OCI-LY1 (cell line): ENCODE results near the gene COG8.

Source experiments
- H2AFZ ChIP-seq: fragments of 200-600 bp; sonication (generic), shearing (Covaris generic); 2 replicates; pipeline ENCODE4 v1.6.0; 2014; ENCODE audit warnings: antibody characterized with exemption, mild to moderate bottlenecking, low read length
- H3F3A ChIP-seq: fragments of 200-600 bp; sonication (generic), shearing (Covaris generic); 2 replicates; pipeline ENCODE4 v1.6.0; 2014; ENCODE audit warnings: mild to moderate bottlenecking, antibody characterized with exemption, low read length, moderate library complexity; ENCODE audit not compliant: insufficient read depth
- H3K27ac ChIP-seq: fragments of 200-600 bp; sonication (generic); 2 replicates; pipeline ENCODE4 v1.5.1; 2014; ENCODE audit warnings: low read length, mixed run types, mild to moderate bottlenecking, low read depth; ENCODE audit not compliant: poor library complexity, severe bottlenecking
- H3K27me3 ChIP-seq: fragments of 200-600 bp; sonication (generic); 2 replicates; pipeline ENCODE4 v1.6.0; 2014; ENCODE audit warnings: antibody characterized with exemption, mild to moderate bottlenecking, low read length, moderate library complexity; ENCODE audit not compliant: insufficient read depth
- H3K36me3 ChIP-seq: fragments of 200-600 bp; sonication (generic); 2 replicates; pipeline ENCODE4 v1.6.1; 2014; ENCODE audit warnings: mild to moderate bottlenecking, antibody characterized with exemption, low read length, moderate library complexity, mixed read lengths; ENCODE audit not compliant: insufficient read depth
- H3K4me1 ChIP-seq: fragments of 200-600 bp; sonication (generic); 2 replicates; pipeline ENCODE4 v1.5.1; 2014; ENCODE audit warnings: mild to moderate bottlenecking, low read length, moderate library complexity; ENCODE audit not compliant: insufficient read depth, severe bottlenecking
- H3K4me2 ChIP-seq: fragments of 200-600 bp; sonication (generic), shearing (Covaris generic); 2 replicates; pipeline ENCODE4 v1.6.1; 2014; ENCODE audit warnings: low read length
- H3K4me3 ChIP-seq: fragments of 200-600 bp; sonication (generic); 2 replicates; pipeline ENCODE4 v1.5.1; 2014; ENCODE audit warnings: low read length, low read depth, mild to moderate bottlenecking, mixed read lengths; ENCODE audit not compliant: poor library complexity, severe bottlenecking
- H3K79me2 ChIP-seq: fragments of 200-600 bp; shearing (Covaris generic); 2 replicates; pipeline ENCODE4 v1.6.1; 2016; ENCODE audit warnings: mixed run types, low read length, mixed read lengths; ENCODE audit not compliant: insufficient read depth
- H3K9ac ChIP-seq: fragments of 200-600 bp; sonication (generic), shearing (Covaris generic); 2 replicates; pipeline ENCODE4 v1.6.1; 2014; ENCODE audit warnings: mild to moderate bottlenecking, low read length, mixed read lengths
- H3K9me2 ChIP-seq: fragments of 200-600 bp; sonication (generic), shearing (Covaris generic); 2 replicates; pipeline ENCODE4 v1.6.1; 2014; ENCODE audit warnings: low read depth, mild to moderate bottlenecking, low read length, mixed read lengths
- H3K9me3 ChIP-seq: fragments of 200-600 bp; shearing (Covaris generic); 2 replicates; pipeline ENCODE4 v1.6.1; 2014; ENCODE audit warnings: low read length, mixed read lengths
- H4K20me1 ChIP-seq: fragments of 200-600 bp; sonication (generic), shearing (Covaris generic); 2 replicates; pipeline ENCODE4 v1.6.0; 2016; ENCODE audit warnings: mild to moderate bottlenecking, low read length; ENCODE audit not compliant: insufficient read depth
- EZH2 ChIP-seq: fragments of 200-600 bp; sonication (generic), shearing (Covaris generic); IDR thresholded peaks from 2 replicates; pipeline ENCODE4 v1.8.0; 2017; ENCODE audit warnings: borderline replicate concordance, mixed run types, mild to moderate bottlenecking, antibody characterized with exemption, low read length, moderate library complexity, mixed read lengths
- TF ChIP-seq, protein P1 (sequence below): fragments of 200-600 bp; sonication (generic), shearing (Covaris generic); IDR thresholded peaks from 2 replicates; pipeline ENCODE4 v1.5.1; 2017; ENCODE audit warnings: mild to moderate bottlenecking, antibody characterized with exemption, low read length, moderate library complexity, mixed read lengths

COG8 gene

DNA sequence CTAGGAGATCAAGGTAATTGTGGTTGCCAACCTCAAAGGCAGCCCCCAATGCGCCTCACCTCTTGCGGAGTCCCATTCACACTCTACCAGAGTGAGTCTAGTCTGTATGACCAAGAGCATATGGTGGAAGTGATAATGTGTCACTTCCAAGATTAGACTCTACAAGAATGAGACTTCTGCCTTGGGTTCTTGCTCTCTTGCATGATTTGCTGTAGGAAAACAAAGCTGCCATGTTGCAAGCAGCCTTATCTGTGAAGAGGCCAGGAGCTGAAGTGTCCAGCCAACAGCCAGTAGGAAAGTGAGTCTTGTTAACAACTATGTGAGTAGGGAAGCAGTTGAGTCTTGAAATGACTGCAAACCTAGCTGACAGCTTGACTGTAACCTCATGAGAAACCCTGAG is 43.1 kb upstream of the COG8 start:
- H3K36me3 ChIP-seq, result peaks cover 70% of the 10 kb centered on the region
- H3K27me3 ChIP-seq, result no peaks in the 10 kb centered on the region
- H2AFZ ChIP-seq, result no peak overlapping the region
- TF ChIP-seq EZH2, result no peak
- H3K4me1 ChIP-seq, result peaks cover 16% of the 10 kb centered on the region
- H3K79me2 ChIP-seq, result peaks cover 28% of the 10 kb centered on the region
- H3K27ac ChIP-seq, result no peak overlapping the region
- H3K4me3 ChIP-seq, result no peak overlapping the region
- no peaks in the 10 kb centered on the region for H3F3A ChIP-seq
- no peaks in the 10 kb centered on the region for H3K9me3 ChIP-seq
- no peaks in the 10 kb centered on the region for H3K9me2 ChIP-seq
- no peak overlapping the region for H3K4me2 ChIP-seq
- H3K9ac ChIP-seq, result no peak overlapping the region
- no peaks in the 10 kb centered on the region for H4K20me1 ChIP-seq

- H3K9me3 ChIP-seq, result no peaks in the 10 kb centered on the region
- H3F3A ChIP-seq, result no peaks in the 10 kb centered on the region
- H3K79me2 ChIP-seq, result peaks cover 28% of the 10 kb centered on the region
- H3K27ac ChIP-seq, result no peak overlapping the region
- H3K9me2 ChIP-seq, result no peaks in the 10 kb centered on the region
- H3K4me1 ChIP-seq, result peaks cover 16% of the 10 kb centered on the region
- H3K4me2 ChIP-seq, result no peak overlapping the region
- no peak overlapping the region for H2AFZ ChIP-seq
- no peak overlapping the region for H3K9ac ChIP-seq
- H3K27me3 ChIP-seq, result no peaks in the 10 kb centered on the region
- no peak overlapping the region for H3K4me3 ChIP-seq
- no peaks in the 10 kb centered on the region for H4K20me1 ChIP-seq
- H3K36me3 ChIP-seq, result peaks cover 75% of the 10 kb centered on the region
- TF ChIP-seq, protein P1, sequence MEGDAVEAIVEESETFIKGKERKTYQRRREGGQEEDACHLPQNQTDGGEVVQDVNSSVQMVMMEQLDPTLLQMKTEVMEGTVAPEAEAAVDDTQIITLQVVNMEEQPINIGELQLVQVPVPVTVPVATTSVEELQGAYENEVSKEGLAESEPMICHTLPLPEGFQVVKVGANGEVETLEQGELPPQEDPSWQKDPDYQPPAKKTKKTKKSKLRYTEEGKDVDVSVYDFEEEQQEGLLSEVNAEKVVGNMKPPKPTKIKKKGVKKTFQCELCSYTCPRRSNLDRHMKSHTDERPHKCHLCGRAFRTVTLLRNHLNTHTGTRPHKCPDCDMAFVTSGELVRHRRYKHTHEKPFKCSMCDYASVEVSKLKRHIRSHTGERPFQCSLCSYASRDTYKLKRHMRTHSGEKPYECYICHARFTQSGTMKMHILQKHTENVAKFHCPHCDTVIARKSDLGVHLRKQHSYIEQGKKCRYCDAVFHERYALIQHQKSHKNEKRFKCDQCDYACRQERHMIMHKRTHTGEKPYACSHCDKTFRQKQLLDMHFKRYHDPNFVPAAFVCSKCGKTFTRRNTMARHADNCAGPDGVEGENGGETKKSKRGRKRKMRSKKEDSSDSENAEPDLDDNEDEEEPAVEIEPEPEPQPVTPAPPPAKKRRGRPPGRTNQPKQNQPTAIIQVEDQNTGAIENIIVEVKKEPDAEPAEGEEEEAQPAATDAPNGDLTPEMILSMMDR, result no peak
- no peak for TF ChIP-seq EZH2
These were observed 41.9 kb upstream of the COG8 start for GRCh38 chr16:69381231-69381630.

DNA sequence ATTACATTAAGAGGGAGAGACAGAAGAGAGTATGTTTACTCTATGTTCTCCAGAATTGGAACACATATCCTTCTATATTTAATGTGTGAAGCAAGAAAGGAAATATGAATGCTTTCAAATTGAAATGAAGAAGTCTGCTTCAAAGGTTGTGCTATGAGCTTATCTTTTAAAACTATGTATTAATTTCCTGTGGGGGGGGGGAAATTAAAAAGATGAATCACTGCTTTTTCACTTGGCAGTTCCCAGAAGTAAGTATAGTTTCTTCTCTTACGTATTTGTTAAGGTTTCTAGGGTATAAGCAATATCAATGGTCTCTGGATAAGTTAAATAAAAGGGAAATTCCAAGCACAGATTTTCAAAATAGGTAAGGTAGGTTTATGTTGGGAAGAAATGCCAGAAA is 39.4 kb upstream of the COG8 start:
- Histone ChIP-seq H3F3A (no peaks in the 10 kb centered on the region), H3K9me2 (no peaks in the 10 kb centered on the region), H3K4me2 (no peak overlapping the region), H3K36me3 (peaks cover 81% of the 10 kb centered on the region), H3K4me1 (peaks cover 3% of the 10 kb centered on the region), H2AFZ (no peak overlapping the region), H3K27ac (no peak overlapping the region), H3K9me3 (no peaks in the 10 kb centered on the region), H3K79me2 (peaks cover 13% of the 10 kb centered on the region), H3K4me3 (no peak overlapping the region), H3K27me3 (no peaks in the 10 kb centered on the region), H3K9ac (no peak overlapping the region), H4K20me1 (no peaks in the 10 kb centered on the region)
- no peak for TF ChIP-seq EZH2
- TF ChIP-seq, protein P1, result no peak

- Histone ChIP-seq H4K20me1 (no peaks in the 10 kb centered on the region), H3K36me3 (peaks cover 79% of the 10 kb centered on the region), H3K79me2 (peaks cover 7% of the 10 kb centered on the region), H3K4me1 (peaks cover under 1% of the 10 kb centered on the region), H3F3A (no peaks in the 10 kb centered on the region), H3K4me2 (no peak overlapping the region), H3K9me3 (no peaks in the 10 kb centered on the region), H3K9me2 (no peaks in the 10 kb centered on the region), H3K9ac (no peak overlapping the region), H3K4me3 (no peak overlapping the region), H3K27me3 (no peaks in the 10 kb centered on the region), H2AFZ (no peak overlapping the region), H3K27ac (no peak overlapping the region)
- TF ChIP-seq, protein P1, result no peak
- no peak for TF ChIP-seq EZH2
These were observed 38.7 kb upstream of the COG8 start for GRCh38 chr16:69378036-69378435.
